ENCODE data around the gene DLGAP1.

GRCh38 chr18:3485153-3486149 lies 969.7 kb downstream of the DLGAP1 start:
- TF ChIP-seq CTCF (IDR thresholded peaks at IDR 0.05; ENCODE audit: insufficient read depth, low read length) (no peak), REST (IDR thresholded peaks at IDR 0.05; ENCODE audit: insufficient replicate concordance, low read depth) (no peak), POLR2AphosphoS5 (IDR thresholded peaks at IDR 0.05; ENCODE audit: low read depth) (no peak)

All from HL-60 (cell line).